A673 (cell line): ENCODE measurements around the gene MID1. TPM values are rescaled to one million over a fixed set of nuclear protein-coding genes. Genes with fewer than 3 reads are reported as not detected.

Experiments
- BruUV-seq: library from RNA; stranded (reverse); fragments of 400-500 nt; replicated peaks from 2 replicates; lab custom pipeline; 2021; lab: Mats Ljungman, UMichigan
- CTCF ChIA-PET: fragments of 300-600 bp; sonication (Branson Sonifier 250); formaldehyde crosslinking; loops from one replicate; lab custom pipeline; 2022; ENCODE audit warnings: antibody characterized with exemption; lab: Charles Lee
- POLR2A ChIA-PET: fragments of 300-600 bp; sonication (Branson Sonifier 250); formaldehyde crosslinking; loops from one replicate; lab custom pipeline; 2022; ENCODE audit warnings: antibody characterized with exemption; ENCODE audit not compliant: low non-redundant PET; lab: Charles Lee
- DNase-seq: peaks from one replicate; pipeline ENCODE4 v3.0.0-alpha.2; 2015; ENCODE audit warnings: low spot score
- H3K27ac ChIP-seq: fragments of 200-600 bp; sonication (generic); 2 replicates; pipeline ENCODE4 v1.5.1; 2016; ENCODE audit warnings: mixed run types, low read depth, mild to moderate bottlenecking, mixed read lengths, antibody characterized with exemption, low read length; ENCODE audit not compliant: poor library complexity, severe bottlenecking
- H3K27me3 ChIP-seq: fragments of 200-600 bp; sonication (generic); replicated peaks from 2 replicates; pipeline ENCODE4 v1.6.1; 2017; ENCODE audit warnings: mixed run types, low read depth, mild to moderate bottlenecking, mixed read lengths, antibody characterized with exemption, low read length; ENCODE audit not compliant: insufficient read depth, poor library complexity
- H3K36me3 ChIP-seq: fragments of 200-600 bp; sonication (generic); 2 replicates; pipeline ENCODE4 v1.6.1; 2016; ENCODE audit warnings: mixed run types, mild to moderate bottlenecking, mixed read lengths, antibody characterized with exemption, low read length; ENCODE audit not compliant: insufficient read depth, poor library complexity, severe bottlenecking
- H3K4me1 ChIP-seq: fragments of 200-600 bp; sonication (generic); 2 replicates; pipeline ENCODE4 v1.6.1; 2017; ENCODE audit warnings: mixed run types, mild to moderate bottlenecking, mixed read lengths, antibody characterized with exemption, low read length; ENCODE audit not compliant: insufficient read depth, poor library complexity, severe bottlenecking
- H3K4me3 ChIP-seq: fragments of 200-600 bp; sonication (generic); 2 replicates; pipeline ENCODE4 v1.5.1; 2016; ENCODE audit warnings: low read depth, mixed run types, mild to moderate bottlenecking, mixed read lengths, low read length; ENCODE audit not compliant: poor library complexity, severe bottlenecking
- H3K9me3 ChIP-seq: fragments of 200-600 bp; sonication (generic); 2 replicates; pipeline ENCODE4 v1.6.1; 2016; ENCODE audit warnings: mixed run types, low read depth, mild to moderate bottlenecking, mixed read lengths, antibody characterized with exemption, low read length; ENCODE audit not compliant: poor library complexity, severe bottlenecking
- CTCF ChIP-seq: fragments of 300-800, 200-600 bp; sonication (generic); conservative IDR thresholded peaks from 2 replicates; pipeline ENCODE4 v1.5.1; 2017; ENCODE audit warnings: low read depth, mild to moderate bottlenecking, antibody characterized with exemption, low read length, moderate library complexity, mixed read lengths
- EZH2 ChIP-seq: fragments of 200-600 bp; sonication (generic); IDR thresholded peaks from 2 replicates; pipeline ENCODE4 v1.6.1; 2017; ENCODE audit warnings: borderline replicate concordance, low read depth, mild to moderate bottlenecking, mixed read lengths, antibody characterized with exemption, low read length; ENCODE audit not compliant: poor library complexity, severe bottlenecking
- intact Hi-C: fragments of 100-400 bp; cut with micrococcal nuclease; formaldehyde crosslinking; loops from one replicate; pipeline ENCODE4 v1.10.0; 2022; ENCODE audit not compliant: unreplicated experiment
- total RNA-seq: library from RNA; stranded (reverse); gene quantifications from 2 replicates; pipeline ENCODE4 v1.2.3, GENCODE V29; 2021

The MID1 gene
- total RNA-seq, 1 experiment from 2014 or later, result 7.0 TPM

GRCh38 chrX:10505726-10506125, 114.7 kb downstream of the MID1 start:
- H3K36me3 ChIP-seq, result no peaks in the 10 kb centered on the region
- ChIA-PET CTCF (no interaction called here), POLR2A (no interaction called here)
- DNase-seq, result no peak
- BruUV-seq, result no TSS peak
- H3K4me3 ChIP-seq, result no peak overlapping the region
- intact Hi-C loops, result no loop called here
- H3K4me1 ChIP-seq, result no peaks in the 10 kb centered on the region
- no peak overlapping the region for H3K27ac ChIP-seq
- no peaks in the 10 kb centered on the region for H3K9me3 ChIP-seq
- H3K27me3 ChIP-seq, result no peaks in the 10 kb centered on the region
- TF ChIP-seq CTCF (no peak), EZH2 (no peak)

- Histone ChIP-seq H3K27ac (no peak overlapping the region), H3K27me3 (no peaks in the 10 kb centered on the region), H3K4me1 (no peaks in the 10 kb centered on the region), H3K36me3 (no peaks in the 10 kb centered on the region), H3K4me3 (no peak overlapping the region), H3K9me3 (no peaks in the 10 kb centered on the region)
- CTCF ChIA-PET, result no interaction called here
- BruUV-seq, result no TSS peak
- no peak for DNase-seq
- POLR2A ChIA-PET, result no interaction called here
- intact Hi-C loops, result no loop called here
- TF ChIP-seq CTCF, result no peak
- TF ChIP-seq EZH2, result no peak
These were observed 117.4 kb downstream of the MID1 start for GRCh38 chrX:10502961-10503360.

GRCh38 chrX:10501611-10502010, 118.8 kb downstream of the MID1 start:
- Histone ChIP-seq H3K27me3 (no peaks in the 10 kb centered on the region), H3K27ac (no peak overlapping the region), H3K4me1 (no peaks in the 10 kb centered on the region), H3K9me3 (no peaks in the 10 kb centered on the region), H3K36me3 (no peaks in the 10 kb centered on the region), H3K4me3 (no peak overlapping the region)
- no peak for DNase-seq
- no TSS peak for BruUV-seq
- CTCF ChIA-PET, result no interaction called here
- POLR2A ChIA-PET, result no interaction called here
- intact Hi-C loops, result no loop called here
- TF ChIP-seq CTCF, result no peak
- TF ChIP-seq EZH2, result no peak
